ENCODE measurements around the gene F2RL2. TPM values are rescaled to one million over a fixed set of nuclear protein-coding genes. Genes with fewer than 3 reads are reported as not detected.

Gene F2RL2
- total RNA-seq, 1 experiment from 2014 or later: not detected

DNA sequence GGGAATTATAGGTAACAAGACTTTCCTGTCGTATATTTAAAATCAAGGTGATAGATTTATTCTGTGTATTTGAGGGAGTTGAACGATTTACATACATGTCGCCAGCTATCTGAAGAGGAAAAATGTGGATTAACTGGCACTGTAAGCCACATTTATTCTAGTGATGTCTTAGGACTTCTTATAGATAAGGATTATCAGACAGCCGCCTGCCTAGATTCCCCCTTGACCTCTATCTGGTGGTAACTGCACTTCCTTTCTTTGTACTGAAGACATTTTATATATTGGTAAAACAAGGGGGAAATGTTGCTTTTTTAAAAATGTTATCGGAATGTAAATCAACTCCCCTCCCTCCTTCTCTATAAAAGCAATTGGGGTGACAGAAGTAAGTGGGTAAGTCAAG lies 39.3 kb upstream of the F2RL2 start:
- no peak overlapping the region for H3K4me3 Mint-ChIP-seq
- Histone ChIP-seq H3K79me1 (ENCODE audit: insufficient read depth, low read depth, low read length, poor library complexity, severe bottlenecking) (no peaks in the 10 kb centered on the region), H2BK15ac (ENCODE audit: low read depth, low read length) (no peak overlapping the region), H3K56ac (ENCODE audit: insufficient read length, low read depth, low read length) (no peak overlapping the region), H2BK5ac (ENCODE audit: insufficient read length, low read length) (no peak overlapping the region), H3K4ac (ENCODE audit: low read depth, low read length) (no peak overlapping the region), H3K9me3 (ENCODE audit: control insufficient read depth, low read depth, low read length) (no peaks in the 10 kb centered on the region), H3K79me2 (ENCODE audit: insufficient read depth, low read length) (no peaks in the 10 kb centered on the region), H3K4me2 (ENCODE audit: insufficient read depth, insufficient read length, low read length) (no peak overlapping the region), H4K20me1 (ENCODE audit: control insufficient read depth, insufficient read depth, insufficient read length) (no peaks in the 10 kb centered on the region), H3T11ph (ENCODE audit: low read length) (no peak overlapping the region), H3K14ac (ENCODE audit: insufficient read depth, low read length) (no peak overlapping the region), H2BK12ac (ENCODE audit: insufficient read length, low read depth, low read length) (no peak overlapping the region), H3K27me3 (ENCODE audit: insufficient read depth, low read length) (no peaks in the 10 kb centered on the region), H3K18ac (ENCODE audit: insufficient read length, low read depth, low read length) (no peak overlapping the region), H2BK20ac (ENCODE audit: low read depth, low read length, poor library complexity, severe bottlenecking) (no peak overlapping the region), H2AK5ac (ENCODE audit: insufficient read length, low read length) (no peak overlapping the region), H4K5ac (ENCODE audit: insufficient read length, low read depth, low read length) (no peak overlapping the region), H3K23me2 (ENCODE audit: insufficient read length, low read depth, low read length, poor library complexity, severe bottlenecking) (no peaks in the 10 kb centered on the region), H3K9ac (ENCODE audit: extremely low read depth, insufficient read length, low read length) (no peak overlapping the region), H4K91ac (ENCODE audit: insufficient read length, low read depth, low read length) (no peak overlapping the region), H4K8ac (replicated peaks; ENCODE audit: insufficient read length, low read depth, low read length) (no peak overlapping the region), H2BK120ac (ENCODE audit: low read depth, low read length, poor library complexity, severe bottlenecking) (no peak overlapping the region), H3K23ac (ENCODE audit: insufficient read length, low read depth, low read length) (no peak overlapping the region), H3K4me1 (ENCODE audit: insufficient read depth, low read length) (no peaks in the 10 kb centered on the region), H3K27ac (ENCODE audit: insufficient read length, low read depth, low read length) (no peak overlapping the region), H2AFZ (ENCODE audit: low read length) (no peak overlapping the region)
- peaks cover 0 to 5% (median 2%) of the 10 kb centered on the region in 3 experiments; a peak in 2 of 7 replicates for H3K36me3 Mint-ChIP-seq (ENCODE audit: insufficient read depth in 1 of 3, low read depth in 3 of 3)
- H3K4me1 Mint-ChIP-seq: no peaks in the 10 kb centered on the region
- TF ChIP-seq, protein P1, sequence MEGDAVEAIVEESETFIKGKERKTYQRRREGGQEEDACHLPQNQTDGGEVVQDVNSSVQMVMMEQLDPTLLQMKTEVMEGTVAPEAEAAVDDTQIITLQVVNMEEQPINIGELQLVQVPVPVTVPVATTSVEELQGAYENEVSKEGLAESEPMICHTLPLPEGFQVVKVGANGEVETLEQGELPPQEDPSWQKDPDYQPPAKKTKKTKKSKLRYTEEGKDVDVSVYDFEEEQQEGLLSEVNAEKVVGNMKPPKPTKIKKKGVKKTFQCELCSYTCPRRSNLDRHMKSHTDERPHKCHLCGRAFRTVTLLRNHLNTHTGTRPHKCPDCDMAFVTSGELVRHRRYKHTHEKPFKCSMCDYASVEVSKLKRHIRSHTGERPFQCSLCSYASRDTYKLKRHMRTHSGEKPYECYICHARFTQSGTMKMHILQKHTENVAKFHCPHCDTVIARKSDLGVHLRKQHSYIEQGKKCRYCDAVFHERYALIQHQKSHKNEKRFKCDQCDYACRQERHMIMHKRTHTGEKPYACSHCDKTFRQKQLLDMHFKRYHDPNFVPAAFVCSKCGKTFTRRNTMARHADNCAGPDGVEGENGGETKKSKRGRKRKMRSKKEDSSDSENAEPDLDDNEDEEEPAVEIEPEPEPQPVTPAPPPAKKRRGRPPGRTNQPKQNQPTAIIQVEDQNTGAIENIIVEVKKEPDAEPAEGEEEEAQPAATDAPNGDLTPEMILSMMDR (conservative IDR thresholded peaks at IDR 0.05): no peak
- no peaks in the 10 kb centered on the region for H3K27me3 Mint-ChIP-seq (ENCODE audit: low read depth)
- WGBS (ENCODE audit: extremely low coverage, insufficient read length, low lambda C conversion rate): no CpG with 5 or more reads among the region's 5 CpGs
- no peaks in the 10 kb centered on the region for H3K9me3 Mint-ChIP-seq
- DNase-seq: no peak
- H3K27ac Mint-ChIP-seq: peak overlapping the region in 1 of 3 experiments; percentile 76; a peak in 1 of 7 replicates

Measured in H9 (cell line).